Right lung (tissue), 5 donors: ENCODE results near the gene ACAA1. TPM values are rescaled to one million over a fixed set of nuclear protein-coding genes. Genes with fewer than 3 reads are reported as not detected.
"Not testable (repeated sequence)": the region's sequence is repeated elsewhere in the genome, so short reads cannot be mapped to it uniquely, and the experiment has no call there.

Source experiments
- DNase-seq, 2 donors: peaks; one replicate each; pipeline ENCODE4 v3.0.0-alpha.2; 2013
- polyA plus RNA-seq, 5 donors: library from polyadenylated mRNA; unstranded; fragments of 120-200 nt; gene quantifications; one replicate each; pipeline versions ENCODE4 v1.2.1 to v1.2.3, GENCODE V29; 2013; ENCODE audit warnings: inconsistent platforms in 1 of 5, low replicate concordance in 1 of 5; ENCODE audit not compliant: insufficient read length in 5 of 5, insufficient read depth in 1 of 5

ACAA1 gene
- polyA plus RNA-seq, 5 donors: 53.7 to 70.1 (median 61.8) TPM

- DNase-seq: no peak
Measured at GRCh38 chr3:38108649-38109579, 28.0 kb downstream of the ACAA1 start.

DNA sequence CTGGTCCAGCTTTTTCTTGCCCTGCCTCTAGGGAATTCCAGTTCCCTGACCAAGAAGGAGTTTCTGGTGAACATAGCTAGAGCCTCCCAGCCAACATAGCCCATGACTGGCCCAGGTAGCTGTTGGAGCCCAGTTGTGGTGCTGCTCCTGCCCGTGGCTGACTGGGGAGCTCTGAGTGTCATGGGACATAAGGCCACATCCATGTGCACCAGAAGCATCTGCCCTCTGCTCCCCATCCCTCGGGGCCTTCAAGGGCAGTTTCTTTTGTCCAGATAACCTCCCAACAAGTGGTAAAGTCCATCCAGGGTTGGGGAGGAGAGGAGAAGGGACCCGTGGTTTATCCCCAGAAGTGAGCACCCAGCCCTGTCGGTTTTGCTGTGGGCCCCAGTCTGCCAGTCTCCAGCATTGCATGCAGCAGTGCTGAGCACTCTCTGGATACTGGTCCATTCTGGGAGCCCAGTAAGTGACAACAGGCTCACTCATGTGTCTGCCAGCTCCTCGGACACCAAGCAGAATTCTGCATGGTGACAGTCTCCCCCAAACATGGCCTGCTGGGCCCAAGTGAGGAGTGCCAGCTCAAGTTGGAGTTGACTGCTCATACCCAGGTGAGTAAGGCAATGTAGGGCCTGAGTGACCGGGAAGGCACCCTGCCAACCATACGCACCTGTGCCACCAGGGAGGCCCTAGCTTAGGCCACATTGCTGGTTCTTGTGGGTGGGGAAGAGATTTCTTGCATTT lies 28.8 kb downstream of the ACAA1 start:
- no peak for DNase-seq

- DNase-seq: no peak
Measured at GRCh38 chr3:38105525-38105924, 31.4 kb downstream of the ACAA1 start.

DNA sequence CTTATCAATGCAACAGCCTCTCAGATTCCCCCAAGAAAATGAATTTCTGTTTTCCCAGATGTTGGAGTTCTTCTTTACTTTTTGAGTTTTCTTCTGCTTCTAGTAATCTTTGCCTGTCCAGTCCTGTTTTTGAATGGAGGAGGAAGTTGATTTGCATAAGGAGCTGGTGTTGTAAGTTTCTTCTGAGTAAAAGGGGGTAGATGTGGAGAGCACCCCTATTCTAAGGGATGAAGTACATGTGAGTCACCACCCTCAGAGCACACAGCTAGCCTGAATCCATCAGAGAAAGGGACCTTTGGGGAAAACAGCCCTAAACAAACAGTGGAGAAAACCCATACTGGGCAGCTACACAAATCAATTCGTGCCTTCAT lies 34.5 kb downstream of the ACAA1 start:
- no peak for DNase-seq

GRCh38 chr3:38101811-38102443 lies 35.0 kb downstream of the ACAA1 start:
- no peak for DNase-seq

DNA sequence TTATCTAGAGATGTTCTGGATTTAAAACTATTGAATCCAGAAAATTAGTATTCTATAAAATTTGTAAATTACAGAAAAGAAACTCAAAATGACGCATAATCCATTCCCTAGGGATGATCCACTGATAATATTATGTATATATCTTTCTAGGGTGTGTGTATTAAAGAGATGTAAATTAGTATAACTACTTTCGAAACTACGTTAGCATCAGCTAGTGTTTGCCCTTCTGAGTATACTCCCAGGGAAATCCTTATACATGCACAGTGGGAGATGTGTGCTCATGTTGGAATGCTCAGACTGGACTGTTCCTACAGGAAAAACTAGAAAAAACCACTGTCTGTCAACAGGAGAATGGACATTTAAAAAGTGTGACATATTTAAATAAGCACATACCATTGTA lies 36.4 kb downstream of the ACAA1 start:
- no peak for DNase-seq

- no peak for DNase-seq
Measured at GRCh38 chr3:38099518-38099917, 37.4 kb downstream of the ACAA1 start.

DNA sequence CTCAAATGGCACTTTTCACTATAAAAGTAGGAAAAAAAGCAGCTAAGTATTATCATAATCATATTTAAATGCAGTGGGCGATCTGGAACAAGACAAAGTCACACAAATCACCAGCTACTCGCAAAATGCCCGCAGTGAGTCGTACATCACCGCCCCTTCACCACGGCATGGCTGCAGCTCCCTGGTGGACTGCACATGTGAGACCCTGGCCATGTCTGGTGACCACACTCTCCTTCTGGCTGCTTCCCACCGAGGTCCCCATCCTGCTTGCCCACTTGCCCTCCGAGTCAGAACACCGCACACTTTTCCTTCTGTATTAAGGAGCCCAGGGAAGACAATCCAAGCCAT lies 38.6 kb downstream of the ACAA1 start:
- no peak for DNase-seq

GRCh38 chr3:38097446-38098375 lies 39.2 kb downstream of the ACAA1 start:
- no peak for DNase-seq

DNA sequence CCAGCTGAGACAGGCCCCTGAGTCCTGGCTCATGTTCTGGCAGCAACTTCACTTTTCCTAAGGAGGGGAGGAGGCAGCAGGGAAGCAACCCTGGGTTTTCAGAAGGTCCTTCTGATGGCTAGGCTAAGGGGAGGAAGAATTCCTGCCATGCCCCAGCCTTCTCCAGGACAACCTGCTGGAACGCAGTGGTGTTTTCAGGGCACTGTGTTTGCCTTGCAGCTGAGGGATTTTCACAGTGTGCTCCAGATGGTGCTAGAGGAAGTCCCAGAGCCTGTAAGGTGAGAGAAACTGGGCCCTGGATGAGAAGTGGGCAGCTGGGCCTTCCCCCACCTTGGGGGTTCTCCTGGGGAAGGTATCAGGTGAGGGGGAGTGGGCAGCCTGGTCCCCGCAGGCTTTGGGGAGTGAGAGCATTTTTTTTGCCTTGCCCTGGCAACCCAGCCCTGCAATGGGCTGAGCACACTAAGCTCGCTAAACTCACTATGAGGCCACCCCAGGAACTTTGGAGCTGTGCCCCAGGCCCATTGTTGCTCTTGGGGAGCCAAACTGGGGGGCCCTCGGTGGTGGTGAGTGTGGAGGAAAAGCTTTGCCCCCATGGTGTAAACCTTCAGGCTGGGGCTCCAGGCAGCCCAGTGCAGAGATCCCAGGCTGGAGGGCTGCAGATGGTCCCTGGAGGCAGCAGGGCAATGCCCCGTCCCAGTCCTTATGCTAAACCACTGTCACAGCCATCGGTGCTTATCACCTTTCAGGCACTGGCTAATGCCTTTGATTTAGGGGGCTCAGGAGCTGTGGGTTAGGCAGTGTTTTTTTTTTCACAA lies 41.1 kb downstream of the ACAA1 start:
- no peak for DNase-seq

DNA sequence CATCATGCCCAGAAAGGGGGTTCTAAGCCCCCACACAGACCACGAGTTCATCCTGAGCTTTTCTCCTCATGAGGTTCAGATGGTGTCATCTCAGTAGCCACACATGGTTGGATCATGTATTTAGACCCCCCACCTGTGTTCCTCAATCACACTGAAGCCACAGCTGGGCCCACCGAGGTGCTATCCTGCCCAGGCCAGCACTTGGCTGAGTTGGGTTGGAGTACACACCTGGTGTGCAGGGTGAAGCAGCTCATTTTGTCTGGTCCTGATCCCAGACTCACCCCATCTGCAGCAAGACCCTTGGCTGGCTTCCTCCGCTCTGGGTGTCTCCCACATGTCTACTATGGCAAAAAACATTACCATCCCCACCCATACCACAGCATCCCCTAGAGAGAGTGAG lies 41.9 kb downstream of the ACAA1 start:
- DNase-seq: no peak

DNA sequence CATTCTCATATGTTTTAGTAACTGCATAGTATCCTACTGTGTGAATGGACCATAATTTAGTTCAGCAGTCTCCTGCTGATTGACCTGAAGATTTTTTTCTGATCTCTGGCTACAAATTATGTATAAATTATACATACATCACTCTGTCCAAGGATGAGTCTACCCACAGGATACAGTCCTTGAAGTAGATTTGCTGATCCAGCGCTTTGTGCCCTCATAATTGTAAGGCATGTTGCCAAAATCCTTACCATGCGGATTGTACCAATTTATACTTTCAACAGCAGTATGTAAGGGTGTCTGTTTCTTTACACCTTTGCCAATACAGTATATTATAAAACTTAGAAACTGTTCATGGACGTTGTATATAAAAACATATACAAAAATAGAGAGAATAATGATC lies 46.5 kb downstream of the ACAA1 start:
- DNase-seq: no peak

DNA sequence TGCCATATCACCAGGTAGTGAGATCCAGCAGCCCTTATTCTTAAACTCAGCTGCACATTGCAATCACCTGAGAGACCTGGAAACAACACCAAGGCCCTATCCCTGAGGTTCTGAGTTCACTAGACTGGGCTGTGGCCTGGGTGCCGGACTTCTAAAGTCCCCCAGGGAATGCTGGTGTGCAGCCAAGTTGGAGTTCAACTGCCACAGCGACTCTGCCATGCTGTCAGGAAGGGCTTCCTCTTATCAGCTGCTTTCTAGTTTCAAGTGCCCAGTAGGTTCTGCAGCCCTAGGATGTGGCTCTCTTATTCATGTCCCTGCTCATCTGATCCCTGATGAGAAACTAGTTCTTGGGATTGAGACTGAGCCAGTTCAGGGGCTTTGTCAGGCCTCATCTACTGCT lies 47.8 kb downstream of the ACAA1 start:
- DNase-seq: no peak

- DNase-seq: no peak
Measured at GRCh38 chr3:38088126-38089078, 48.5 kb downstream of the ACAA1 start.

DNA sequence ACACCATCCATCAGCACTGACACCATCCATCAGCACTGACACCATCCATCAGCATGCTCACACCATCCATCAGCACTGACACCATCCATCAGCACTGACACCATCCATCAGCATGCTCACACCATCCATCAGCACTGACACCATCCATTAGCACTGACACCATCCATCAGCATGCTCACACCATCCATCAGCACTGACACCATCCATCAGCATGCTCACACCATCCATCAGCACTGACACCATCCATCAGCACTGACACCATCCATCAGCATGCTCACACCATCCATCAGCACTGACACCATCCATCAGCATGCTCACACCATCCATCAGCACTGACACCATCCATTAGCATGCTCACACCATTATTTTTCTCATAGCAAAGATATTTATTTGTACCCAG lies 49.6 kb downstream of the ACAA1 start:
- DNase-seq: not testable (repeated sequence)

- no peak for DNase-seq
Measured at GRCh38 chr3:38086496-38086895, 50.4 kb downstream of the ACAA1 start.

GRCh38 chr3:38085943-38086324 lies 51.0 kb downstream of the ACAA1 start:
- no peak for DNase-seq

DNA sequence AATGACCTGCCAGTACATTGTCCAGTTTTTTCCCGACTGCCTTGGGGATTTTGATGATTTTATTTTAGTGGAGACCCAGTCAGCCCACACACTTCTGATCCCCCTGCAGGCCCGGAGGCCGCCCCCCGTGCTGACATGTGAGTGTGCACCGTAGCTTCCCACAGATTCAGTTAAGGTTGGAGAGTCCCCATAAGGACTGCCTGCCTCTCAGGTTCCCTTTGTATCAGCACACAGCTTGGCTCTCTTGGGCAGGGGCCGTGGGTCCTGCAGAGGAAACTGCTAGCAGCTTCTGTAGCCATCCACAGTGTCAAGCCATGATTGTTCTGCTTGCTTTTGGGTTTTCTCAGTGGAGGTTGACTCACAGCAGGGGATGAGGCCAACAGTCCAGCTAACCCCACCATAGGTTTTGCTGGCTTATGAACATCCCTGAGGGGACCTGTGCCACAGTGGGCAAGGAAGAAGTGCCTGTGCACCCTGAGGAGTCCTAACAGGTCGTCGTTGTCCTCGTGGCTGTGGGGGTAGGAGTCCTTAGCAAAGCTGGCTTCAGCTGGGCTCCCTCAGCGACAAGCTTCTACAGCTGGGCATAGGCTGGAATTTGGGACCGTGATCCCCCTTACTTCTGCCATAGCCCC lies 51.5 kb downstream of the ACAA1 start:
- DNase-seq: no peak
